ENCODE data around the gene HLA-DPB1. TPM values are rescaled to one million over a fixed set of nuclear protein-coding genes. Genes with fewer than 3 reads are reported as not detected.

HLA-DPB1 gene
- total and polyA plus RNA-seq, 9 of the 15 experiments (the other 6 are each of a cell fraction or from before 2014, with no cell fraction given): 0.07 to 1.2 (median 0.51) TPM

DNA sequence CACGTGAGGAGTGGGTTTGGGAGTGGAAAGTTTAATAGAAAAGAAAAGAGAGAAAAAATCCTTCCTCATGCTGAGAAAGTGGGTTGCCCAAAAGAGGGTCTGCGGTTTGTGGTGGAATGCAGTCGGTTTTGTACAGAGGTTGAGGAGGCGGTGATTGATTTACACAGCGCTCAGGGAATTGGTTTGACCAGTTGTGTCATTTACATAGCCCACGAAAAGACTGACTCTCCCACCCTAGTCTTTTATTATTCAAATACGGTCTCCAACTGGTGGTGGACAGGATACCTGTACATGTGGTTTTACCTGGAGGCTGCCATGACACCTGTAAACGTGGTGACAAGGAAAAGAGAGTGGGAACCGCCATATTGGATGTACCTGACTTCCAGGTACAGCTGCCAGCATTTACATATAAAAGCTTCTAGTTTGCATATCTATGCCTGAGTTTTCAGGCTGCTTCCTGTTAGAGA, 42.1 kb downstream of the HLA-DPB1 start:
- in situ Hi-C loops (cut with MboI): loop anchor here (5.0 kb wide), 1 partner anchor 129 kb away; no protein-coding TSS in a partner anchor
- H3K9me3 ChIP-seq (replicated peaks; ENCODE audit: control insufficient read depth, insufficient read depth, low read depth, low read length): no peaks in the 10 kb centered on the region
- no peak overlapping the region for H3K4me2 ChIP-seq (ENCODE audit: insufficient read depth, low read length)
- peaks cover 0 to 6% of the 10 kb centered on the region in 2 experiments; a peak in 1 of 5 replicates for H3K4me1 ChIP-seq (replicated peaks in 1 of 2; ENCODE audit: control insufficient read depth in 2 of 2, insufficient read depth in 2 of 2, low read length in 2 of 2)
- WGBS (ENCODE audit: insufficient coverage, low coverage, missing lambda C conversion rate): 14% methylated on average over 9 of the region's 9 CpGs
- no peak overlapping the region for H2AFZ ChIP-seq (ENCODE audit: low read depth, low read length)
- POLR2A ChIA-PET: interaction anchor here (0.6 kb wide), 1 partner anchor 62 kb away, joined by 3 read pairs; no protein-coding TSS in a partner anchor
- no peaks in the 10 kb centered on the region for H3K9me1 ChIP-seq (ENCODE audit: control insufficient read depth, insufficient read depth, low read length)
- BruUV-seq (replicated peaks): no TSS peak
- no peak for TF ChIP-seq ZNF239 (CRISPR knock-in tag; IDR thresholded peaks at IDR 0.05)
- peak; percentile 8 for TF ChIP-seq MEIS2 (IDR thresholded peaks at IDR 0.05; ENCODE audit: partially characterized antibody)
- peaks cover 11 to 30% of the 10 kb centered on the region in 2 experiments for H3K27me3 ChIP-seq (ENCODE audit: control insufficient read depth in 2 of 2, insufficient read depth in 2 of 2, low read length in 2 of 2)
- H4K20me1 ChIP-seq (replicated peaks; ENCODE audit: control insufficient read depth, insufficient read depth, low read length): no peaks in the 10 kb centered on the region; the same call in 1 of the 2 replicates
- DNase-seq (ENCODE audit: extremely low read depth in 1 of 4, low spot score in 3 of 4) (no peak), ATAC-seq (no peak), FAIRE-seq (no peak)
- intact Hi-C loops (cut with micrococcal nuclease): loop anchor here (1.0 kb wide), 1 partner anchor 30 kb away; no protein-coding TSS in a partner anchor
- H3K4me3 ChIP-seq: no peak overlapping the region
- H3K79me2 ChIP-seq (ENCODE audit: control insufficient read depth, insufficient read depth, low read length): no peaks in the 10 kb centered on the region
- no peak overlapping the region for H3K9ac ChIP-seq (ENCODE audit: insufficient read depth in 1 of 2, low read depth in 2 of 2, low read length in 2 of 2)
- CTCF ChIA-PET (ENCODE audit: low intra/inter-chr PET ratio): interaction anchor here (0.6 to 3.1 kb wide), 7 partner anchors 20 to 290 kb away, joined by 3 to 31 read pairs (median 7); no protein-coding TSS in a partner anchor
- H3K27ac ChIP-seq (ENCODE audit: extremely low read depth, low read depth, low read length): no peak overlapping the region
- H3K36me3 ChIP-seq (ENCODE audit: control insufficient read depth, insufficient read depth, low read length): no peaks in the 10 kb centered on the region

DNA sequence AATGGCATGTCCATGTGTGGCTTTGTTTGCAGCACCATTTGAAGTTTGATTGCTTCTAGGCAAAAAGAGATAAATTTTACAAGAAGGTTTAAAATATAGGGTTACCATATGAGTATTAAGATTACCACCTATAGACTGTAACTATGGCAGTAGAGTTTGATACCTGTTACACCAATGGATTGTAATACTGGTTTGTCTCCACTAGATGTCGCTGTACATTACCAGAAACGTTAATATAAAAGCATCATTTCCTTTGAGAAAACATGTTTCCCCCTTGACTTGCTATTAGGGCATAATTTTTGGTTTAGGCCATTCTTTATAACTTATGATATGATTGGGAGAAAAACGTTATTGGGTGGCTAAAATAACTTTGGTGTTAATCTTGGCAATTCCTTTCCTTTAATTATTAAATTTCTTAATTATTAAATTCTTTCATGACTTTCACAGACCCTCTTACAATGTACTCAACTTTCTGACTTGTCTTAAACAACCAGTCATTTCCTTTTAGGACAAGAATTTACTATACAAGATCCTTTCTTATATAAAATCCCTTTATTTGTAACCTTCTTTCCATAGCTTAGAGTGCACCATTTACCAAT, 42.8 kb downstream of the HLA-DPB1 start:
- H4K20me1 ChIP-seq (replicated peaks; ENCODE audit: control insufficient read depth, insufficient read depth, low read length): no peaks in the 10 kb centered on the region; the same call in 1 of the 2 replicates
- H3K79me2 ChIP-seq (ENCODE audit: control insufficient read depth, insufficient read depth, low read length): no peaks in the 10 kb centered on the region
- CTCF ChIA-PET (ENCODE audit: low intra/inter-chr PET ratio): interaction anchor here (0.5 to 3.1 kb wide), 9 partner anchors 19 to 289 kb away, joined by 3 to 31 read pairs (median 5); no protein-coding TSS in a partner anchor
- H3K4me1 ChIP-seq (replicated peaks in 1 of 2; ENCODE audit: control insufficient read depth in 2 of 2, insufficient read depth in 2 of 2, low read length in 2 of 2): peaks cover 0 to 6% of the 10 kb centered on the region in 2 experiments; a peak in 1 of 5 replicates
- WGBS (ENCODE audit: insufficient coverage, low coverage, missing lambda C conversion rate): under 1% methylated on average over 3 of the region's 3 CpGs
- BruUV-seq (replicated peaks): no TSS peak
- POLR2A ChIA-PET: no interaction called here
- intact Hi-C loops (cut with micrococcal nuclease) (loop anchor here (1.0 kb wide), 1 partner anchor 30 kb away; no protein-coding TSS in a partner anchor), in situ Hi-C loops (cut with MboI) (loop anchor here (5.0 kb wide), 1 partner anchor 129 kb away; no protein-coding TSS in a partner anchor)
- peaks cover 16 to 28% of the 10 kb centered on the region in 2 experiments for H3K27me3 ChIP-seq (ENCODE audit: control insufficient read depth in 2 of 2, insufficient read depth in 2 of 2, low read length in 2 of 2)
- no peaks in the 10 kb centered on the region for H3K36me3 ChIP-seq (ENCODE audit: control insufficient read depth, insufficient read depth, low read length)
- FAIRE-seq: peak; percentile 85
- no peak overlapping the region for H3K4me2 ChIP-seq (ENCODE audit: insufficient read depth, low read length)
- no peak overlapping the region for H3K9ac ChIP-seq (ENCODE audit: insufficient read depth in 1 of 2, low read depth in 2 of 2, low read length in 2 of 2)
- peak; percentile 63; the same call in 2 of the 3 replicates for ATAC-seq
- H2AFZ ChIP-seq (ENCODE audit: low read depth, low read length): no peak overlapping the region
- no peaks in the 10 kb centered on the region for H3K9me3 ChIP-seq (replicated peaks; ENCODE audit: control insufficient read depth, insufficient read depth, low read depth, low read length)
- peak; percentile 56 to 72 (median 60) for DNase-seq (ENCODE audit: extremely low read depth in 1 of 4, low spot score in 3 of 4)
- H3K9me1 ChIP-seq (ENCODE audit: control insufficient read depth, insufficient read depth, low read length): no peaks in the 10 kb centered on the region
- H3K4me3 ChIP-seq: no peak overlapping the region
- no peak overlapping the region for H3K27ac ChIP-seq (ENCODE audit: extremely low read depth, low read depth, low read length)
- TF ChIP-seq, protein P1, sequence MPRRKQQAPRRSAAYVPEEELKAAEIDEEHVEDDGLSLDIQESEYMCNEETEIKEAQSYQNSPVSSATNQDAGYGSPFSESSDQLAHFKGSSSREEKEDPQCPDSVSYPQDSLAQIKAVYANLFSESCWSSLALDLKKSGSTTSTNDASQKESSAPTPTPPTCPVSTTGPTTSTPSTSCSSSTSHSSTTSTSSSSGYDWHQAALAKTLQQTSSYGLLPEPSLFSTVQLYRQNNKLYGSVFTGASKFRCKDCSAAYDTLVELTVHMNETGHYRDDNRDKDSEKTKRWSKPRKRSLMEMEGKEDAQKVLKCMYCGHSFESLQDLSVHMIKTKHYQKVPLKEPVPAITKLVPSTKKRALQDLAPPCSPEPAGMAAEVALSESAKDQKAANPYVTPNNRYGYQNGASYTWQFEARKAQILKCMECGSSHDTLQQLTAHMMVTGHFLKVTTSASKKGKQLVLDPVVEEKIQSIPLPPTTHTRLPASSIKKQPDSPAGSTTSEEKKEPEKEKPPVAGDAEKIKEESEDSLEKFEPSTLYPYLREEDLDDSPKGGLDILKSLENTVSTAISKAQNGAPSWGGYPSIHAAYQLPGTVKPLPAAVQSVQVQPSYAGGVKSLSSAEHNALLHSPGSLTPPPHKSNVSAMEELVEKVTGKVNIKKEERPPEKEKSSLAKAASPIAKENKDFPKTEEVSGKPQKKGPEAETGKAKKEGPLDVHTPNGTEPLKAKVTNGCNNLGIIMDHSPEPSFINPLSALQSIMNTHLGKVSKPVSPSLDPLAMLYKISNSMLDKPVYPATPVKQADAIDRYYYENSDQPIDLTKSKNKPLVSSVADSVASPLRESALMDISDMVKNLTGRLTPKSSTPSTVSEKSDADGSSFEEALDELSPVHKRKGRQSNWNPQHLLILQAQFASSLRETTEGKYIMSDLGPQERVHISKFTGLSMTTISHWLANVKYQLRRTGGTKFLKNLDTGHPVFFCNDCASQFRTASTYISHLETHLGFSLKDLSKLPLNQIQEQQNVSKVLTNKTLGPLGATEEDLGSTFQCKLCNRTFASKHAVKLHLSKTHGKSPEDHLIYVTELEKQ (CRISPR knock-in tag; IDR thresholded peaks at IDR 0.05): no peak
- TF ChIP-seq, protein P2, sequence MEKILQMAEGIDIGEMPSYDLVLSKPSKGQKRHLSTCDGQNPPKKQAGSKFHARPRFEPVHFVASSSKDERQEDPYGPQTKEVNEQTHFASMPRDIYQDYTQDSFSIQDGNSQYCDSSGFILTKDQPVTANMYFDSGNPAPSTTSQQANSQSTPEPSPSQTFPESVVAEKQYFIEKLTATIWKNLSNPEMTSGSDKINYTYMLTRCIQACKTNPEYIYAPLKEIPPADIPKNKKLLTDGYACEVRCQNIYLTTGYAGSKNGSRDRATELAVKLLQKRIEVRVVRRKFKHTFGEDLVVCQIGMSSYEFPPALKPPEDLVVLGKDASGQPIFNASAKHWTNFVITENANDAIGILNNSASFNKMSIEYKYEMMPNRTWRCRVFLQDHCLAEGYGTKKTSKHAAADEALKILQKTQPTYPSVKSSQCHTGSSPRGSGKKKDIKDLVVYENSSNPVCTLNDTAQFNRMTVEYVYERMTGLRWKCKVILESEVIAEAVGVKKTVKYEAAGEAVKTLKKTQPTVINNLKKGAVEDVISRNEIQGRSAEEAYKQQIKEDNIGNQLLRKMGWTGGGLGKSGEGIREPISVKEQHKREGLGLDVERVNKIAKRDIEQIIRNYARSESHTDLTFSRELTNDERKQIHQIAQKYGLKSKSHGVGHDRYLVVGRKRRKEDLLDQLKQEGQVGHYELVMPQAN (IDR thresholded peaks at IDR 0.05; ENCODE audit: borderline replicate concordance): no peak
- TF ChIP-seq RFX1 (IDR thresholded peaks at IDR 0.05) (peak; percentile 20; the same call in 1 of the 2 replicates), ILF3 (IDR thresholded peaks at IDR 0.05; ENCODE audit: borderline replicate concordance) (no peak)

Measured in K562 (cell line).